Activated T-cell treated with anti-CD3 and anti-CD28 coated beads, Interleukin-2, amount 50 U/mL, for 24 hours (primary cell): Measurements from ENCODE around the gene ZMYM4.
"Not testable (repeated sequence)": the region's sequence is repeated elsewhere in the genome, so short reads cannot be mapped to it uniquely, and the experiment has no call there.

Source experiments
- DNase-seq: peaks from one replicate; pipeline ENCODE4 v3.0.0-alpha.2; 2020
- H3K27ac Mint-ChIP-seq: 2 replicates; pipeline ENCODE4 v1.8.0; 2020; ENCODE audit warnings: mild to moderate bottlenecking, mixed read lengths
- H3K27me3 Mint-ChIP-seq: 2 replicates; pipeline ENCODE4 v1.8.0; 2020; ENCODE audit warnings: mixed read lengths
- H3K36me3 Mint-ChIP-seq: 2 replicates; pipeline ENCODE4 v1.8.0; 2020; ENCODE audit warnings: low read depth, mixed read lengths
- H3K4me1 Mint-ChIP-seq: 2 replicates; pipeline ENCODE4 v1.8.0; 2020; ENCODE audit warnings: low read depth, mixed read lengths
- H3K4me3 Mint-ChIP-seq: 2 replicates; pipeline ENCODE4 v1.8.0; 2020; ENCODE audit warnings: mild to moderate bottlenecking, moderate library complexity, mixed read lengths
- H3K9me3 Mint-ChIP-seq: 2 replicates; pipeline ENCODE4 v1.8.0; 2020; ENCODE audit warnings: mixed read lengths

Gene ZMYM4

DNA sequence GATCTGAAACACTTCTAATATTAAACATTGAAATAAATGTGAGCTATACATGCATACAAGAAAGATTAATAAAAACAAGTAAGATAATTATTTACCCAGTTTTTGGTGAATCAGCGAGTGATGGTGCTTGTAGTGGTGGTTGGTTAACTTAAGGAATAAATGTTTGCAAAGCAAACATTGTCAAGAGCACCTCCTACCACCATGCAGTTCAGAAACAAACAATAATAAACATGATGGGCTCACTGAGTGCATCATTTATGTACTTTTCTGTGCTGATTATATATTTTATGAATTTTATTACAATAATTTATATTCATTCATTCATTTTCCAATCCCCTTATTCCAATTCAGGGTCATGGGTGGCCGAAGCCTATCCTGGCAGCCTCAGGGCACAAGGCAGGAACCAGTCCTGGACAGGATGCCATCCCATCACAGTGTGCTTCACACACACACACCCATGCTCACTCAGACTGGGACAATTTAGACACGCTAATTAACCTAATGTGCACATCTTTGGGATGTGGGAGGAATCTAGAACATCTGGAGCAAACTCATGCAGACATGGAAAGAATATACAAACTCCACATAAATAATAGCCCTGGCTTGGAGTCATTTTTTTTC is 57.8 kb downstream of the ZMYM4 start:
- no peaks in the 10 kb centered on the region for H3K9me3 Mint-ChIP-seq
- peaks cover 23% of the 10 kb centered on the region for H3K36me3 Mint-ChIP-seq
- H3K4me3 Mint-ChIP-seq: no peak overlapping the region
- no peaks in the 10 kb centered on the region for H3K27me3 Mint-ChIP-seq
- H3K4me1 Mint-ChIP-seq: peaks cover 15% of the 10 kb centered on the region
- no peak overlapping the region for H3K27ac Mint-ChIP-seq
- DNase-seq: no peak

DNA sequence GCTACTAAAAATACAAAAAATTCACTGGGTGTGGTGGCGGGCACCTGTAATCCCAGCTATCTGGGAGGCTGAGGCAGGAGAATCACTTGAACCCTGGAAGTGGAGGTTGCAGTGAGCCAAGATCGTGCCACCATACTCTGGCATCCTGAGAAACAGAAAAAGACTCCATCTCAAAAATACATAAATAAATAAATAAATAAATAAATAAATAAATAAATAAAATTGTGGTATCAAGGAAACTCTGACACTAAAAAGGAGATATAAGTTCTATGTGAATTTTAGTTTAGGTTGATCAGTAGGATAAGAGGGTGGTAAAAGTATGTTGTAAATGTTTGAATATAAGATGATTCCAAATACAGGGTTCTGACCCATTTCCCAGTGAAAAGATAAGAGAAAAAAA is 63.1 kb downstream of the ZMYM4 start:
- peaks cover 23% of the 10 kb centered on the region for H3K36me3 Mint-ChIP-seq
- H3K27ac Mint-ChIP-seq, H3K4me1 Mint-ChIP-seq, DNase-seq, H3K27me3 Mint-ChIP-seq, H3K4me3 Mint-ChIP-seq, H3K9me3 Mint-ChIP-seq: not testable (repeated sequence)

DNA sequence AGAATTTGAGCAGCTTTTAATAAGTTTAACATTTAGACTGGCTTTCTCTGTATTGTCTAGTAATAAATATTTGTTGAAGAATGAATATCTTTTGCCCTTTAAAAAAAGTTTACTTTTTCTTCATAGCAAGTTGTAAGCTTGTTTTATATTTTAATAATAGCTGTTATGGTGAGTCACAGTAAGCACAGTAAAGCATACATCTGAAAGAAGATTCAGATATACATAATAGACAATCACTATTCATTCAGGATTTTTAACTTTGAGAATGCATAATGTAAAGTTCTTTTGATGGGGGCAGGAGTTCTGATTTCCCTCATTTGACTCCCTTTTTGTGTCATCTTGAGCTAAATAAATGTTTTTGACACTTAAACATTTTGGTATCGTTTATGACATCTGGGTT is 66.0 kb downstream of the ZMYM4 start:
- H3K9me3 Mint-ChIP-seq: no peaks in the 10 kb centered on the region
- H3K4me1 Mint-ChIP-seq: no peaks in the 10 kb centered on the region

DNA sequence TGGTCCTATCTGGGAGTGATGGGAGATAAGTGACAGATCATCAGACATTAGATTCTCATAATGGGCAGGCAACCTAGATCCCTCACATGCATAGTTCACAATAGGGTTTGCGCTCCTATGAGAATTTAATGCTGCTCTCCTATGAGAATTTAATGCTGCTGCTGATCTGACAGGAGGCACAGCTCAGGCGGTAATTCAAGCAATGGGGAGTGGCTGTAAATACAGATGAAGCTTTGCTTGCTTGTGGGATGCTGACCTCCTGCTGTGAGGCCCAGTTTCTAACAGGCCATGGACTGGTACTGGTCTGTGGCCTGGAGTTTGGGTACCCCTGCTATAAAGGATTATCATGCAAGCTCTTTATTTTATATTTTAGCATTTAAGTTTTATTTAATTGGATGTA is 72.0 kb downstream of the ZMYM4 start:
- Mint-ChIP-seq H3K27ac (no peak overlapping the region), H3K4me3 (no peak overlapping the region), H3K27me3 (no peaks in the 10 kb centered on the region), H3K9me3 (no peaks in the 10 kb centered on the region), H3K36me3 (peaks cover 15% of the 10 kb centered on the region), H3K4me1 (peaks cover 11% of the 10 kb centered on the region)
- DNase-seq: no peak

More for the DNA sequence above, 66.0 kb downstream of the ZMYM4 start:
- Mint-ChIP-seq H3K36me3 (peaks cover 20% of the 10 kb centered on the region), H3K27ac (no peak overlapping the region), H3K4me3 (no peak overlapping the region), H3K27me3 (no peaks in the 10 kb centered on the region)
- no peak for DNase-seq

DNA sequence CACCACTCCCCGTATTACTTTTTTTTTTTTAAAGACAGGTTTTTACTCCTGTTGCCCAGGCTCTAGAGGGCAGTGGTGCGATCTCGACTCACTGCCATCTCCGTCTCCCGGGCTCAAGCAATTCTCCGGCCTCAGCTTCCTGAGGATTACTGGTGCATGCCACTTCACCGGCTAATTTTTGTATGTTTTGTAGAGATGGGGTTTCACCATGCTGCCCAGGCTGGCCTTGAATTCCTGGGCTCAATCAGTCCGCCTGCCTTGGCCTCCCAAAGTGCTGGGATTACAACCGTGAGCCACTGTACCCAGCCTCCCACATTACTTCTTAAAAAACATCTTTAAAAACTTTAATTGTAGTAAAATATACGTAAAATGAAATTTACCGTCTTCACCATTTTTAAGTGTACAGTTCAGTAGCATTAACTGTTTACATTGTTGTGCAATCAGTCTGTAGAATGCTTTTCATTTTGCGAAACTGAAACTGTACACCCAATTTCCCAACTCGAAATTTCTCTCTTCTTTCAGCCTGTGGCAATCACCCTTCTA is 77.0 kb downstream of the ZMYM4 start:
- Mint-ChIP-seq H3K4me1 (peaks cover 16% of the 10 kb centered on the region), H3K27ac (no peak overlapping the region), H3K27me3 (no peaks in the 10 kb centered on the region), H3K4me3 (no peak overlapping the region), H3K9me3 (no peaks in the 10 kb centered on the region), H3K36me3 (no peaks in the 10 kb centered on the region)
- DNase-seq: no peak

DNA sequence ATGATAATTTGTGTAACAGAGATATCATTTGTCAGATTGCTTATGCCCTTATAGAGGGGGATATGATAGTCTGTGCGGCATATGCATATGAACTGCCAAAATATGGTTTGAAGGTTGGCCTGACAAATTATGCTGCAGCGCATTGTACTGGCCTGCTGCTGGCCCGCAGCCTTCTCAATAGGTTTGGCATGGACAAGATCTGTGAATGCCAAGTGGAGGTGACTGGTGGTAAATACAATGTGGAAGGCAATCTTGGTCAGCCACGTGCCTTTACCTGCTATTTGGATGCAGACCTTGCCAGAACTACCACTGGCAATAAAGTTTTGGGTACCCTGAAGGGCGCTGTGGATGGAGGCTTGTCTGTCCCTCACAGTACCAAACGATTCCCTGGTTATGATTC is 82.4 kb downstream of the ZMYM4 start:
- DNase-seq: no peak
- no peak overlapping the region for H3K27ac Mint-ChIP-seq
- peaks cover 3% of the 10 kb centered on the region for H3K4me1 Mint-ChIP-seq
- H3K36me3 Mint-ChIP-seq: peaks cover 2% of the 10 kb centered on the region
- no peaks in the 10 kb centered on the region for H3K9me3 Mint-ChIP-seq
- no peaks in the 10 kb centered on the region for H3K27me3 Mint-ChIP-seq
- H3K4me3 Mint-ChIP-seq: no peak overlapping the region

DNA sequence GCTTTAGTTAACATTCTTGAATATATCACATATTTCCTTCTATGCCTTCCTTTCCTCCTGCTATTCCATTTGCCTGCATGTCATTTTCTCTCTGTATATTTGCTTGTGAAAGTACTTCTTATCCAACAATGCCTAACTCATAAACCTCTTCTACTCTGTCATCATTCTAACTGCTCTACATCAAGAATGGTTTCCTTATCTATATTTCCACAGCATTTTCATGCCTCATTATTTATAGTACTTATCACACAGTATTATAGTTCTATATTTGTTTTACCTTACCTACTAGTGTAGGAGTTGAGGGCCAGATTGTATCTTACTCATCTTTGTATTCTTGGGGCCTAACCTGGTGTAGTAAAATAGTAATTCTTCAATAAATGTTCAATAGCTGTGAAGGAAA is 91.5 kb downstream of the ZMYM4 start:
- Mint-ChIP-seq H3K27me3 (no peaks in the 10 kb centered on the region), H3K36me3 (peaks cover 40% of the 10 kb centered on the region), H3K4me3 (no peak overlapping the region), H3K9me3 (no peaks in the 10 kb centered on the region), H3K4me1 (peaks cover 5% of the 10 kb centered on the region), H3K27ac (no peak overlapping the region)
- DNase-seq: no peak

DNA sequence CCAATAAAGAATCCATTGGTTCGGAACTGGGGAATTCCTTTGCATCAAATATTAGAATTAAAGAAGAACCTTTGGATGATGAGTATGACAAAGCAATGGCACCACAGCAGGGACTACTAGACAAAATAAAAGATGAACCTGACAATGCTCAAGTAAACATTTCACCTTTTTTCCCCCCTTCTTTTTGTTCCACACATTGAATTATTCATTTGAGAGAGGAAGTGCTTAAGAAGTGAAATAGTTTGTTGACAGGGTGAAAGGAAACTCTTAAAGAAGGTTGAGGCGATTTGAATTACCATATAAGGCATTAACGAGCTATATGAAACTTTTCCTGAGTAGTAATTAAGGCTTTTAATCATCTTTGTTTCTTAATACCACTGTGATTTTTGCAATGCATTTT is 93.1 kb downstream of the ZMYM4 start:
- DNase-seq: no peak
- Mint-ChIP-seq H3K4me3 (no peak overlapping the region), H3K36me3 (peaks cover 46% of the 10 kb centered on the region), H3K27ac (no peak overlapping the region), H3K27me3 (no peaks in the 10 kb centered on the region), H3K9me3 (no peaks in the 10 kb centered on the region), H3K4me1 (peaks cover 5% of the 10 kb centered on the region)

DNA sequence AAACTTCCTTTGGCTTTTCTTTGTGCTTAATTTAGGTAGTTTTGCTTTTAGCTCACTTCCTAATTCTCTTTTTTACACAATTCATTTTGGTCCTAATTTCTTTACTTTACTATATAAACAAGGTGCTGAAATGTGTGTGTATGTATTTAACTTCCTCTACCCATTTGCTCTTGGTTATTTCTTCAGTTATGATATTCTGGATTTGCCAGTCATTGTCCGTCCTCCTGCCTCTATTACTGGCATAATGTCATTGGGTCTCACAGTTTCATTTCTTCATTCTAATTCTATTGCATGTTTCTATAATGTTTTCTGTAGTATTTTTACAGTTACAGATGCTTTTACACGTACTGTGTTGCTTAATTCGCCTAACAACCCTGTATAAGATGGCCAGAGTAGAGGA is 96.2 kb downstream of the ZMYM4 start:
- Mint-ChIP-seq H3K4me3 (no peak overlapping the region), H3K4me1 (peaks cover 5% of the 10 kb centered on the region), H3K9me3 (no peaks in the 10 kb centered on the region), H3K27ac (no peak overlapping the region), H3K36me3 (peaks cover 43% of the 10 kb centered on the region), H3K27me3 (no peaks in the 10 kb centered on the region)
- no peak for DNase-seq

DNA sequence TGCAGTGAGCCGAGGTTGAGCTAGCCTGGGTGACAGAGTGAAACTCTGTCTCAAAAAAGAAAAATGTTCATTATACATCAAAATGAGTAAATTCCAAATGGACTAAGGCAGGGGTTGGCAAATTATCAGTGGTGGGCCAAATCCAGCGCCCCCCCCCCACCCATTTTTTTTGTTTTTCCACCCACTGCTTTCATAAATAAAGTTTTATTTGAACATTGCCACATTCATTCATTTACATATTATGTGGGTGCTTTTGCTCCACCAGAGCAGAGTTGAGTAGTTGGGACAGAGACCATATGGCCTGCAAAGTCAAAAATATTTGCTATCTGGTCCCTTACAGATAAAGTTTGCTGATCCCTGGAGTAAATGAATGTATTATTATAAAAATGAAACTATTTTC is 99.4 kb downstream of the ZMYM4 start:
- Mint-ChIP-seq H3K36me3 (peaks cover 31% of the 10 kb centered on the region), H3K27ac (no peak overlapping the region), H3K4me3 (no peak overlapping the region), H3K27me3 (no peaks in the 10 kb centered on the region), H3K9me3 (no peaks in the 10 kb centered on the region), H3K4me1 (no peaks in the 10 kb centered on the region)
- DNase-seq: no peak

DNA sequence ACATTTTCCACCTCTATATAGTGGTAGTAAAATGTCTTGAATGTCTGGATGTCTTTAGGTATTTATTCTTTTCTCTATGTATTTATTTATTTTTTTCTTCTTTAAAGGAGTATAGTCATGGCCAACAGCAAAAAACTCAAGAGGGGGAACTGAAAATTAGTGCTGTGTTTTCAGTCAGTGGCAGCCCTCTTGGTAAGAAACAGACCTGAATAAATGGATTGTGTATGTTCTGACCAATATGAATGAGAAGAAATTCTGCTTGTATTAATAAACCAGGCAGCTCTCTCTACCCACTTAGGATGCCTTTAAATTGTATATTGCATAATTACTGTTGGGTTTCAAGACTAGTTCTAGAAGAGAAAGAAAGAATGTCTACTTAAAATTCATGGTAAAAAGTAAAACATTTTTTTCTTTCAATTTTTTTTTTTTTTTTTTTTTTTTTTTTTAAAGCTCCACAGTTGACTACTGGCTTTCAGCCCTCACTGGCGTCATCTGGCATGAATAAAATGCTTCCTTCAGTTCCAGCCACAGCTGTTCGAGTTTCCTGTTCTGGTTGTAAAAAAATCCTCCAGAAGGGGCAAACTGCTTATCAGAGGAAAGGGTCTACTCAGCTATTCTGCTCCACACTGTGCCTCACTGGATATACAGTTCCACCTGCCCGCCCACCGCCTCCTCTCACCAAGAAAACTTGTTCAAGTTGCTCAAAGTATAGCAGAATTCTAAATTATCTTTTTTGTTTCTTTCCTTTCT is 101.6 kb downstream of the ZMYM4 start:
- no peak for DNase-seq
- H3K4me1 Mint-ChIP-seq: no peaks in the 10 kb centered on the region
- no peak overlapping the region for H3K27ac Mint-ChIP-seq
- no peaks in the 10 kb centered on the region for H3K27me3 Mint-ChIP-seq
- H3K9me3 Mint-ChIP-seq: no peaks in the 10 kb centered on the region
- H3K36me3 Mint-ChIP-seq: peaks cover 23% of the 10 kb centered on the region
- H3K4me3 Mint-ChIP-seq: no peak overlapping the region

DNA sequence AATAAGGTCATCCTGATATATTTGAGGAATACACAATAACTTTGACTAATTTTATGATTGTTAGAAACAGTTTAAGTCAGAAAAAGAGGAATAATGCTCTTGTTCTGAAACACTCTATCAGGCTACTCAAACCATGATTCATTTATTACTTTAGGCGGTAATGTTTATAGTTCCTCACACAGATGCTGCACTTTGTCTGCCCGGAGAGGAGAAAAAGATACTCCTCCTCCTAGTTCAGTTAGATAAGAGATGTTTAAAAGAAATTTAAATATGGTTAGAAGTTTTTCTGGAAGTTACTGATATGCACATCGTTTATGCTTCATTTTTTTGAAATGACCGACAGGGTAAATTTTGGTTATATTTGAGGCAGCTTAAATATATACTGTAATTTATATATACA is 103.0 kb downstream of the ZMYM4 start:
- Mint-ChIP-seq H3K4me3 (no peak overlapping the region), H3K27me3 (no peaks in the 10 kb centered on the region), H3K27ac (no peak overlapping the region), H3K36me3 (peaks cover 17% of the 10 kb centered on the region), H3K4me1 (no peaks in the 10 kb centered on the region), H3K9me3 (no peaks in the 10 kb centered on the region)
- DNase-seq: no peak

DNA sequence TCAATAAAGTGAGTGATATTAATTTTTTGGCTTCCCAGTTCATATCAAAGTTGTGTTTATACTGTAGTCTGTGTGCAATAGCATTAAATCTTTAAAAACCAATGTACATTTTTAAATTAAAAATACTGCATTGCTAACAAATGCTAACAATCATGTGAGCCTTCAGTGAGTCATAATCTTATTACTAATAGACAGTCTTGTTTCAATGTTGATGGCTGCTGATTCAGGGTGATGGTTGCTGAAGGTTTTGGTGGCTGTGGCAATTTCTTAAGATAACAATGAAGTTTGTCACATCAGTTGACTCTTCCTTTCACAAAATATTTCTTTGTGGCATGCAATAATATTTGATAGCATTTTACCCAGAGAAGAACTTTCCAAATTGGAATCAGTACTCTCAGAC is 109.0 kb downstream of the ZMYM4 start:
- Mint-ChIP-seq H3K4me1 (peaks cover 3% of the 10 kb centered on the region), H3K9me3 (no peaks in the 10 kb centered on the region), H3K4me3 (no peak overlapping the region), H3K27ac (no peak overlapping the region), H3K27me3 (no peaks in the 10 kb centered on the region), H3K36me3 (peaks cover 7% of the 10 kb centered on the region)
- no peak for DNase-seq

DNA sequence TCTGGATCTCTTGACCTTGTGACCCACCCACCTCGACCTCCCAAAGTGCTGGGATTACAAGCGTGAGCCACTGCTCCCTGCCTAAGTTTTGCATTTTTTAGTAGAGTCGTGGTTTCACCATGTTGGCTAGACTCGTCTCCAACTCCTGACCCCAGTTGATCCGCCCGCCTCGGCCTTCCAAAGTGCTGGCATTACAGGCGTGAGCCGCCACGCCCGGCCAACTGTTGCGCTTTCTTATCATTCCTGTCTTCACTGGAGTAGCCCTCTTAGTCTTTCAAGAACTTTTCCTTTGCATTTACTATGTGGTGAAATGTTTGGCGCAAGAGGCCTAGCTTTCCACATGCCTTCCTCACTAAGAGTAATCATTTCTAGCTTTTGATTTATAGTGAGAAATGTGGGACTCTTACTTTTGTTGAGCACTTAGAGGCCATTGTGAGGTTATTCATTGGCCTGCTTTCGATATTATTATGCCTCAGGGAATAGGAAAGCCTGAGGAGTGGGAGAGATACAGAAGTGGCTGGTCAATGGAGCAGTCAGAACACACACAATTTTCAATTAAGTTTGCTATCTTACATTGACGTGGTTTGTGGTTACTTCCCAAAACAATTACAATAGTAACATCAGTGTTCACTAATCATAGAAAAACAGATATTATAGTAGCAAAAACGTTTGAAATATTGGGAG is 111.0 kb downstream of the ZMYM4 start:
- H3K36me3 Mint-ChIP-seq: peaks cover 10% of the 10 kb centered on the region
- no peak overlapping the region for H3K4me3 Mint-ChIP-seq
- H3K27me3 Mint-ChIP-seq: no peaks in the 10 kb centered on the region
- no peak overlapping the region for H3K27ac Mint-ChIP-seq
- no peak for DNase-seq
- H3K9me3 Mint-ChIP-seq: no peaks in the 10 kb centered on the region
- H3K4me1 Mint-ChIP-seq: peaks cover 3% of the 10 kb centered on the region

DNA sequence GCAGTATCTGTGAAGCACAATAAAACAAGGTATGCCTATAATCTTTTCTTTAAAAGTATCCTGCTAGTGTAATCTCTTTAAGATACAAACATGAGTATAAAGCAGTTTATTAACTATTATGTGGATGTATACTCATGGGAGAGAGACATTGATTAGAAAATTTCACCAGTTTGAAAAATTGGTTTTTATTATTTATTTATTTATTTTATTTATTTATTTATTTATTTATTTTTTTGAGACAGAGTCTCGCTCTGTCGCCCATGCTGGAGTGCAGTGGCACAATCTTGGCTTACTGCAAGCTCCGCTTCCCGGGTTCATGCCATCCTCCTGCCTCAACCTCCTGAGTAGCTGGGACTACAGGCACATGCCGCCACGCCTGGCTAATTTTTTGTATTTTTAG is 111.6 kb downstream of the ZMYM4 start:
- not testable (repeated sequence) for H3K27me3 Mint-ChIP-seq, H3K27ac Mint-ChIP-seq, DNase-seq, H3K4me3 Mint-ChIP-seq, H3K9me3 Mint-ChIP-seq, H3K4me1 Mint-ChIP-seq
- peaks cover 10% of the 10 kb centered on the region for H3K36me3 Mint-ChIP-seq
